ENCODE results near the gene CYB5R2.

CYB5R2 gene

DNA sequence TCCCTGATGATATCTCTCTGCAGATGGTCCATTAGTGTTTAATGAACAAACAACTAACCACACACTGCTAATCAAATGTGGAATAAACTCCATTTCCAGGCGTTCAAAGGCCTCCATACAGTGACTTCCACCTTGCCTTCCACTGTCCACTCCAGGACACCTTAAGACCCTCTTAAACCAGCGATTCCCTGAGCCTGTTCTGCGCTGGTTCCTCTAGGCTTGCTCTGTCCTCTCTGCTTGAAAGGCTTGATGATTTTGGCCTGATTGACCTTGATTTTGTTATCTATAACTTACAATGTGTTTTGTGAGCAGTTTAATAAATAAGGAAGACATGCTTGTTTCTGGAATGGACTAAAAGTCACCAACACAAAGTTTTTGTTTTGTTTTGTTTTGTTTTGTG, 20.9 kb upstream of the CYB5R2 start:
- DNase-seq, result no peak
- in situ Hi-C loops (cut with HindIII; ENCODE audit: low pct_ligation_motif_present, low sequenced_read_pairs), result no loop called here
- TF ChIP-seq CTCF (IDR thresholded peaks at IDR 0.05; ENCODE audit: low read depth, low read length, missing control alignments), result no peak
- peaks cover 2% of the 10 kb centered on the region for H3K27me3 ChIP-seq (replicated peaks)
- H3K4me3 ChIP-seq (ENCODE audit: low read depth, low read length), result no peak overlapping the region
- H3K36me3 ChIP-seq (replicated peaks), result no peaks in the 10 kb centered on the region
- H3K27ac ChIP-seq, result no peak overlapping the region

- no peak for TF ChIP-seq CTCF (IDR thresholded peaks at IDR 0.05; ENCODE audit: low read depth, low read length, missing control alignments)
- DNase-seq, result no peak
- Histone ChIP-seq H3K4me3 (ENCODE audit: low read depth, low read length) (no peak overlapping the region), H3K27me3 (replicated peaks) (no peaks in the 10 kb centered on the region), H3K27ac (no peak overlapping the region), H3K36me3 (replicated peaks) (no peaks in the 10 kb centered on the region)
- in situ Hi-C loops (cut with HindIII; ENCODE audit: low pct_ligation_motif_present, low sequenced_read_pairs), result no loop called here
These were observed 19.1 kb upstream of the CYB5R2 start for GRCh38 chr11:7692426-7692825.

DNA sequence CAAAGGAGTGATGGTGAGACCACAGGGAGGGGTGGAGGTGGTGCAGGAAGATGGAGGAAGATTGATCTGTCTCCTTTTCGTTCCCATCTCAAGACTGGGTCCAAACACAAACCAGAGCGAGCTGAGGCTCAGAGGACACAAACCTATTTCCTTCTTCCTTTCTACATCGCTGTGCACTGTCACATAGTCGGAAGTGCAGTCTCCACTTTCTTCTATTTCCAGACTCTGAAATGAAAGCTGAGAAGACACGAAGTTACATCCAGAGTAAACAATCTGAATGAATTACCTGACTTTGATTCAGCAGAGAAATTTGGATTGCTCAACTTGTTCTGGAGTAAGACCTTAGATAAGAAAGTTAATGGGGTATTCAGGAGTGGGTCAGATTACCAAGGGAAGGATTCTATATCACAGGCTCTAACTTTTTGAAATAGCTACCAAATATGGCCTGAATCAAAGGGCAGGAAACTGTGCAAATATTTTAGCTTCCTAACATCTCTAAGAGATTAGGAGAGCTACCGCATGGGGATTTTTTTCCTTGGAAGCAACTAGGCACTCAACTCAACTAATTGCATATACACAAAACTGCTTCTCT, 18.6 kb upstream of the CYB5R2 start:
- Histone ChIP-seq H3K4me3 (ENCODE audit: low read depth, low read length) (no peak overlapping the region), H3K27me3 (replicated peaks) (no peaks in the 10 kb centered on the region), H3K36me3 (replicated peaks) (no peaks in the 10 kb centered on the region), H3K27ac (no peak overlapping the region)
- DNase-seq, result no peak
- TF ChIP-seq CTCF (IDR thresholded peaks at IDR 0.05; ENCODE audit: low read depth, low read length, missing control alignments), result no peak
- in situ Hi-C loops (cut with HindIII; ENCODE audit: low pct_ligation_motif_present, low sequenced_read_pairs), result no loop called here

DNA sequence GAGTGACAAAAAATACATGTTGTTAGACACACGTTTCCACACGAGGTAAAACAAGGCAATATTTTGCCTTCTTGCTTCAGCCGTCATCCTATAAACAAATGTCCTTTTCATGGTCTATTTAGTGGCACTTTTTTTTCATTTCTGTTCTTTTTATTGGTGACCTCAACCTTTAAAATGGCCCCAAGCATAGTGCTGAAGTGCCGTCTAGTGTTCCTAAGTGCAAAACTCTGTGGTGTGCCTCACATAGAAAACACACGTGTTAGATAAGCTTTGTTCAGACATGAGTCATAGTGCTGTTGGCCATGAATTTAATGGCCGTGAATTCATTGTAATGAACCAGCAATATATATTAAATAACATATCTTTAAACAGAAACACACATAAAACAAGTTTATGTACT, 17.3 kb upstream of the CYB5R2 start:
- in situ Hi-C loops (cut with HindIII; ENCODE audit: low pct_ligation_motif_present, low sequenced_read_pairs), result no loop called here
- Histone ChIP-seq H3K36me3 (replicated peaks) (no peaks in the 10 kb centered on the region), H3K27ac (no peak overlapping the region), H3K27me3 (replicated peaks) (no peaks in the 10 kb centered on the region), H3K4me3 (ENCODE audit: low read depth, low read length) (no peak overlapping the region)
- no peak for DNase-seq
- TF ChIP-seq CTCF (IDR thresholded peaks at IDR 0.05; ENCODE audit: low read depth, low read length, missing control alignments), result no peak

DNA sequence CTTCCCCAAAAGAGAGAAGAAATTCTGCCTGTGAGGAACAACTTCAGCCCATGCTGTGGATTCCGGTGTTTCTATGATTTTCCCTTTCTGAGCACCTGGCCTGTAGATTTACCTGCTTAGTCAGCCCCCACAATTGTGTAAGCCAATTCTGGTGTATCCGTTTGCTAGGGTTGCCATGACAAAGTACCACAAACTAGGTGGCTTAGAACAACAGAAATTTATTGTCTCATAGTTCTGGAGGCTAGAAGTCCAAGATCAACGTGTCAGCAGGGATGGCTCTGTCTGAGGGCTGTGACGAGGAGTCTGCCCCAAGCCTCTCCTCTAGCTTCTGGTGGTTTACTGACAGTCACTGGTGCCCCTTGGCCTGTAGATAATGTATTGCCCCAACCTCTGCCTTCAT, 15.9 kb upstream of the CYB5R2 start:
- DNase-seq, result no peak
- Histone ChIP-seq H3K27me3 (replicated peaks) (no peaks in the 10 kb centered on the region), H3K4me3 (ENCODE audit: low read depth, low read length) (no peak overlapping the region), H3K27ac (no peak overlapping the region), H3K36me3 (replicated peaks) (no peaks in the 10 kb centered on the region)
- in situ Hi-C loops (cut with HindIII; ENCODE audit: low pct_ligation_motif_present, low sequenced_read_pairs), result no loop called here
- TF ChIP-seq CTCF (IDR thresholded peaks at IDR 0.05; ENCODE audit: low read depth, low read length, missing control alignments), result no peak

DNA sequence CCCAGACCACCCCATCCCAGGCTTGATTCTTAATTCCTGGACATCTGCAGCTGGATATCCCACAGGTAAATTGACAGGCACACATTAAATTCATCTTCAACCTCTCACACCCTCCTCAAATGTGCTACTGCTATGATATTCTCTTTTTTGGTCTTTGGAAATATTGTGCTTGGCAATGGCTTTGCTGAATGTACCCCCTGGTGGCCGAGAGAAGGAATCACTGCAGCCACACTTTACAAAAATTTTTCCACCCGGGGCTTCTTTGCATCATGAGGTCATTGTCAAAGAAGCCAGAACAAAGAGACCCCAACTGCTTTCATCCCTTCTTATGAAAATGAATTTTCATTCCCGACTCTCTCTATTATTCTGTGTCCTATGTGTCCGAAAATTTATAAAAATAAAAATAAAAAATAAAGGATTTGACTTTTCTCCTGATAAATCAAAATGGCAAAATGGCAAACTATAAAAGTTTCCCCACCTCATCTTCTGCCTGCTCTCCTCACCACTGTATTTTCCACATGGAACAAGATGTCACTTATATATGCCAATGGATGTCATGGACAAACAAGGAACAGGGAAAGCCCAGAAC, 15.0 kb upstream of the CYB5R2 start:
- in situ Hi-C loops (cut with HindIII; ENCODE audit: low pct_ligation_motif_present, low sequenced_read_pairs), result no loop called here
- peak; percentile 86 for TF ChIP-seq CTCF (IDR thresholded peaks at IDR 0.05; ENCODE audit: low read depth, low read length, missing control alignments)
- H3K27me3 ChIP-seq (replicated peaks), result no peaks in the 10 kb centered on the region
- no peak overlapping the region for H3K4me3 ChIP-seq (ENCODE audit: low read depth, low read length)
- H3K27ac ChIP-seq, result no peak overlapping the region
- H3K36me3 ChIP-seq (replicated peaks), result no peaks in the 10 kb centered on the region
- no peak for DNase-seq

All from brain microvascular endothelial cell (primary cell).